Cardiac muscle cell (in vitro differentiated cells and primary cell): Measurements from ENCODE around the gene BMS1. TPM values are rescaled to one million over a fixed set of nuclear protein-coding genes. Genes with fewer than 3 reads are reported as not detected.

ENCODE experiments used
- DNase-seq, 2 donors: peaks; one replicate each; pipeline versions ENCODE4 v3.0.0 to v3.0.0-alpha.2; 2010 to 2017; ENCODE audit warnings: low read depth in 1 of 2, low spot score in 1 of 2
- H3K27ac ChIP-seq: fragments of 200-600 bp; sonication (generic); 2 replicates; pipeline ENCODE4 v1.5.1; 2016
- H3K27me3 ChIP-seq: fragments of 200-600 bp; sonication (generic); 2 replicates; pipeline ENCODE4 v1.6.0; 2016; ENCODE audit warnings: control low read depth
- H3K36me3 ChIP-seq: fragments of 200-600 bp; sonication (generic); 2 replicates; pipeline ENCODE4 v1.5.1; 2016; ENCODE audit warnings: control low read depth
- H3K4me1 ChIP-seq: fragments of 200-600 bp; sonication (generic); 2 replicates; pipeline ENCODE4 v1.8.1; 2017; ENCODE audit warnings: low read depth, mild to moderate bottlenecking, mixed run types
- H3K4me3 ChIP-seq: fragments of 200-600 bp; sonication (generic); 2 replicates; pipeline ENCODE4 v1.5.1; 2016; ENCODE audit warnings: mild to moderate bottlenecking
- H3K9me3 ChIP-seq: fragments of 200-600 bp; sonication (generic); 2 replicates; pipeline ENCODE4 v1.5.1; 2017; ENCODE audit warnings: low read depth, mild to moderate bottlenecking, control low read depth
- polyA plus RNA-seq: library from polyadenylated mRNA; unstranded; fragments of >200 nt; fragmentation: Nextera tagmentation; extraction: Ambion mirVana; gene quantifications from 2 replicates; pipeline ENCODE4 v1.2.1, GENCODE V29; 2016
- total RNA-seq: library from RNA; depleted of rRNA; stranded (reverse); fragments of >200 nt; gene quantifications from 2 replicates; pipeline ENCODE4 v1.2.3, GENCODE V29; 2016
- TF ChIP-seq, protein P1 (sequence below): IDR thresholded peaks from 2 replicates; pipeline ENCODE4 v1.5.1; 2012; ENCODE audit warnings: low read depth, mild to moderate bottlenecking, low read length

BMS1 gene
- total and polyA plus RNA-seq, 2 experiments from 2014 or later = 13.7 to 14.8 TPM

DNA sequence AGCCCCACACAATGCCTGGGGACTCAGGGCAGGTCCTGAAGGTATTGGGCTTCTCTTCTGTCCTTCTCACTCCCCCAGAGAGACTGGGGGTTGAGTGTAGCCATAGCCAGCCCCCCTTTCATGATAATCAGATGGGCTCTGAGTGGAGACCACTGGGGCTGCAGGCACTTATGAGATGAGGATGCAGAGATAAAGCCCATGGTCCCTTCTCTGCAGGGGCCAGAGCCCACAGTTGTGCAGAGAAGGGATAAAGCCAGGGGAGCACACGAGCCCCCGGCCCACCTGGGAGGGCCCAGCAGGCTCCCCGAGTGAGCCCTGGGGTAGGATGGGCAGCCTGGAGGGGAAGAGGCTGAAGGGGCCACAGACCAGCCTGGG, 96.2 kb downstream of the BMS1 start:
- Histone ChIP-seq H3K36me3 (no peaks in the 10 kb centered on the region), H3K27me3 (no peaks in the 10 kb centered on the region), H3K9me3 (no peaks in the 10 kb centered on the region), H3K27ac (no peak overlapping the region), H3K4me3 (no peak overlapping the region), H3K4me1 (no peaks in the 10 kb centered on the region)
- no peak for DNase-seq
- TF ChIP-seq, protein P1, sequence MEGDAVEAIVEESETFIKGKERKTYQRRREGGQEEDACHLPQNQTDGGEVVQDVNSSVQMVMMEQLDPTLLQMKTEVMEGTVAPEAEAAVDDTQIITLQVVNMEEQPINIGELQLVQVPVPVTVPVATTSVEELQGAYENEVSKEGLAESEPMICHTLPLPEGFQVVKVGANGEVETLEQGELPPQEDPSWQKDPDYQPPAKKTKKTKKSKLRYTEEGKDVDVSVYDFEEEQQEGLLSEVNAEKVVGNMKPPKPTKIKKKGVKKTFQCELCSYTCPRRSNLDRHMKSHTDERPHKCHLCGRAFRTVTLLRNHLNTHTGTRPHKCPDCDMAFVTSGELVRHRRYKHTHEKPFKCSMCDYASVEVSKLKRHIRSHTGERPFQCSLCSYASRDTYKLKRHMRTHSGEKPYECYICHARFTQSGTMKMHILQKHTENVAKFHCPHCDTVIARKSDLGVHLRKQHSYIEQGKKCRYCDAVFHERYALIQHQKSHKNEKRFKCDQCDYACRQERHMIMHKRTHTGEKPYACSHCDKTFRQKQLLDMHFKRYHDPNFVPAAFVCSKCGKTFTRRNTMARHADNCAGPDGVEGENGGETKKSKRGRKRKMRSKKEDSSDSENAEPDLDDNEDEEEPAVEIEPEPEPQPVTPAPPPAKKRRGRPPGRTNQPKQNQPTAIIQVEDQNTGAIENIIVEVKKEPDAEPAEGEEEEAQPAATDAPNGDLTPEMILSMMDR = no peak

DNA sequence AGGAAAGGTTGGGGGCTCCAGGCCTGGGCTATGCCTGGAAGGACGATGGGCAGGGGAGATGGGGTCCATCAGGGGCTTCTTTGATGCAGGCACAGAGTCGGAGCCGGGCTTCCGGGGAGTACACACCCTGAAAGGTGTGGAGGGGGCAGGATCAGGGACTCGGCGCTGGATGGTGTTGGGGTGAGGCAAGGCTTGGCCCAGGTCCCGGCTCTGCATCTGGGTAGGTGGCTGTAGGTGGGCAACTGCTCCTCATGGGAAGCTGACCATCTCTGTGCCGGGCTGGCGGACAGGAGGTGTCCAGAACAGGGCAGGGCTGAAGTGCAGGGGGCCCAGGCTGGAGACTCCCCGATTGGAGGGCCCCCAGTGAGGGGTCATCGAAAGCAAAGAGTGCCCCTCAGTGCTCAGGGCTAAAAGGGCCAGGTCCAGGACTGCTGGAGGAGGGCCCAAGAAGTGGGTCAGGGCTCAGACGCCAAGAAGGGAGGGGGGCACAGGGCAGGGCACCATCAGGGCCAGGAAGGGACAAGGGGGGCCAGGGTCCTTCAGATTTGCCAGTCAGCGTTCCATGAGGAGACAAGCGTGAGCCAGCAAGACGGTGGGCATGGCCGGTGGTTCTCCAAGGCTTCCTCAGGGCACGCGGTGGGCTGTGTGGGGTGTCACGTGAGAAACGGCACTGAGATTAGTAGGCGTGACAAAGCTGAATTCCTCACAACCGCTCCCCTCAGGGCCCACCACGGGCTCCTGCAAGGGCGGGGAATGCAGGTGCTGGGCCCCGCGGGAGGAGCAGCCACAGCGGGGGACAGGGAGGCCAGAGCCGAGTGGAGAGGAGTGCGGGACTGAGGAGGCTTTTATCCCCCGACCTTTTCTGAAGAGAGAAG, 97.0 kb downstream of the BMS1 start:
- Histone ChIP-seq H3K27me3 (no peaks in the 10 kb centered on the region), H3K27ac (no peak overlapping the region), H3K36me3 (no peaks in the 10 kb centered on the region), H3K4me1 (no peaks in the 10 kb centered on the region), H3K9me3 (no peaks in the 10 kb centered on the region), H3K4me3 (no peak overlapping the region)
- DNase-seq = no peak
- TF ChIP-seq, protein P1 = no peak

DNA sequence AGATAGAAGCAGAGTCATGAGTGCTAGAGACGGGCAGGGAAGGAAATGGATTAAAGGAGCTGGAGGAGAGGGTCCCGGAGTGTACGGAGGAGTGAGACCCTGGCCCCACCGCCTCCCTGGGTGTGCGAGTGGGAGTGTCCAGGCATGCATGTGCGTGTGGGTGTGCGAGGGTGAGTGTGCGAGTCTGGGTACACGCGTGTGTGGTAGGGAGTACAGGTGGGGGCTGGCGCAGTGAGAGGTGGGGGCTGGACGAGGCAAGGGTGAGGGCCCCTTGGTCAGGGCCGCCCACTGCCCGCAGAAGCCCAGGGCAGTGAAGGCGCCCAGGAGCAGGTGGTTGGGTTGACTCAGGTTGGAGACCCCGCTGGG, 97.6 kb downstream of the BMS1 start:
- TF ChIP-seq, protein P1 = no peak
- H3K27me3 ChIP-seq = no peaks in the 10 kb centered on the region

DNA sequence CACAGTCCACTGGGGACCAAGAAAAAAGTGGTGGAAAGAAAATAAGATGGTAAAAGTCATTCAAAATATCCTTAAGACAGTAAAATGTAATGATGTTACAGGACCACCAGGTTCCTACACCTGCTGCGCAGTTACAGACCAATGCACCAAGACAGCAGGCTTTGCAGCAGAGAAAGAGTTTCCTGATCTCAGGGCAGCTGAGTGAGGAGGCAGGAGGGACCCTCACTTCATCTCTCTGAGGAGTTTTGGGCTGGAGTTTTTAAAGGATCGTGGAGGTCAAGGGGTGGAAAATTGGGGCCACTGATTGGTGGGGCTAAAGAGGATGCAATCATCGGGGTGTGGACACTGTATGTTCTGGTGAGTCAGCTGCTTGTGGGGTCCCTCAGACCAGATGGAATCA, 100.0 kb downstream of the BMS1 start:
- Histone ChIP-seq H3K4me1 (no peaks in the 10 kb centered on the region), H3K27ac (no peak overlapping the region), H3K9me3 (no peaks in the 10 kb centered on the region), H3K36me3 (no peaks in the 10 kb centered on the region), H3K4me3 (no peak overlapping the region), H3K27me3 (no peaks in the 10 kb centered on the region)
- TF ChIP-seq, protein P1 = no peak
- DNase-seq = no peak

More for the DNA sequence above, 97.6 kb downstream of the BMS1 start:
- H3K27ac ChIP-seq = no peak overlapping the region
- H3K4me3 ChIP-seq = no peak overlapping the region
- no peaks in the 10 kb centered on the region for H3K4me1 ChIP-seq
- no peaks in the 10 kb centered on the region for H3K9me3 ChIP-seq
- H3K36me3 ChIP-seq = no peaks in the 10 kb centered on the region
- no peak for DNase-seq

Other genes starting within 250 kb of the BMS1 start
- 12.3 and 14.2 TPM in 2 replicates for gene ZNF33B, start 144.2 kb upstream of the BMS1 start, total RNA-seq
- 10.6 and 14.5 TPM in 2 replicates for gene ZNF33B, start 144.2 kb upstream of the BMS1 start, polyA plus RNA-seq